Posterior vena cava (tissue), 2 donors: ENCODE data around the gene PRR20B. TPM values are rescaled to one million over a fixed set of nuclear protein-coding genes. Genes with fewer than 3 reads are reported as not detected.
"Not testable (repeated sequence)": the region's sequence is repeated elsewhere in the genome, so short reads cannot be mapped to it uniquely, and the experiment has no call there.

Experiments
- DNase-seq: peaks from one replicate; pipeline ENCODE4 v3.0.0-alpha.2; 2020; ENCODE audit warnings: low spot score
- intact Hi-C, 2 donors: fragments of 100-400 bp; cut with DNase I; formaldehyde crosslinking; loops; one replicate each; pipeline versions ENCODE4 v1.14.1 to v1.14.2; 2022 to 2023
- long read RNA-seq, 2 donors: library from polyadenylated mRNA; unstranded; transcript quantifications; one replicate each; pipeline ENCODE4 v2.0.0, GENCODE V29; 2020 to 2021
- total RNA-seq, 2 donors: library from RNA; stranded (reverse); fragmentation: NEBNext Ultra II Directional; extraction: Animal tissue kit (Norgen Biotek cat#: 25700); gene quantifications; one replicate each; pipeline ENCODE4 v1.2.1, GENCODE V29; 2021
- donor health status: DM: yes; HTN: yes; CAD: no.
- donor health status: DM: yes; HTN: yes; CAD: no.

Gene PRR20B
- not detected for total RNA-seq
- long read RNA-seq, donor 1 = 0 reads
- long read RNA-seq, donor 2 = 0 reads

GRCh38 chr13:57147188-57147587 is at the start of gene PRR20B:
Gene PRR20B (plus strand): TSS chr13:57147488. CDS start chr13:57147875, 387 bp downstream.
- intact Hi-C loops, DNase-seq: not testable (repeated sequence)

DNA sequence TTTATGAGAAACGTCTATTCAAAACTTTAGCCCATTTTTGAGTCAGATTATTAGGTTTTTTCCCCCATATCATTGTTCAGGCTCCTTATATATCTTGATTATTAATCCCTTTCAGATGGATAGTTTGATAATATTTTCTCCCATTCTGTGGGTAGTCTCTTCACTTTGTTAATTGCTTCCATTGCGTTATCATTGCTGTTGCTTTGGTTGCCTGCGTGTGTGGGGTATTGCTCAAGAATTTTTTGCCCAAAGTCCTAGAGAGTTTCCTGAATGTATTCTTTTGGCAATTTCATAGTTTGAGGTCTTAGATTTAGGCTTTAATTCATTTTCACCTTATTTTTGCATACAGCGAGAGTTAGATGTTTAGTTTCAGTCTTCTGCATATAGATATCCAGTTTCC is 32.3 kb upstream of the PRR20B start:
- intact Hi-C loops = no loop called here
- DNase-seq = no peak

- intact Hi-C loops = no loop called here
- peak; percentile 85 for DNase-seq
These were observed 23.6 kb upstream of the PRR20B start for GRCh38 chr13:57123681-57124080.

DNA sequence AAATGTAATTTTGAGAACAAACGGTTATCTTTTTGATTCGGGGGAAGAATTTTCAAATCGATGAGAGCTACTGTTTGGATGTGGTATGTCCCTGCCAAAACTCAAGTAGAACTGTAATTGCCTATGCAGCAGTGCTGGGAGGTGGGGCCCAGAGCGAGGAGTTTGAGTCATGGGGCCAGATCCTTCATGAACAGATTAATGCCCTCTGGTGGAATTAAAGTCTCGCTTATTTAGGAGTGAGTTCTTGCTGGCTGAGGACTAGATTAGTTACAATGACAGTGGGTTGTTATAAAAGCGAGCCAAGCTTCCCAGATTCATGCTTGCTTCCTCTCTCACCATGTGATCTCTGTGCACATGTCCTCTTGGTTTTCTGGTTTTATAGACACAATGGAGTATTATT is 18.4 kb upstream of the PRR20B start:
- intact Hi-C loops = no loop called here

GRCh38 chr13:57136093-57136492 is 11.2 kb upstream of the PRR20B start:
- DNase-seq = no peak
- intact Hi-C loops = no loop called here

More for the DNA sequence above, 18.4 kb upstream of the PRR20B start:
- no peak for DNase-seq

DNA sequence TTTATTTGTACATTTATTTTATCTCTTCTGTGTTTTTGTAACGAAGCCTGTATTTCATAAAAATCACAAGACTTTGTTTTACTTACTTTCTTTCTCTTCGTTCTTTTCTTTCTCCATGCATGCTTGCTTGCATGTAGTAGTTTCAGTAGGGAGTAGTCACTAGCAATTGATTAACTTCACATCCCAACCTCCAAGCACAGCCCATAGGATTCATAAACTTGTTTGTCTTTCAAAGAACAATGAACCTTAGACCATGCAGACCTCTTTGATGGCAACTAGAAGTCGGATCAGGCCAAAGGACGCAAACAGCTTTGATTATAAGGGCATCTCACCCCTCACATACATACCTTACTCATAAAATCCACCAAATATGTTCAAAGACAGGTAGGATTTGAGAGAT is 9.7 kb upstream of the PRR20B start:
- no peak for DNase-seq

DNA sequence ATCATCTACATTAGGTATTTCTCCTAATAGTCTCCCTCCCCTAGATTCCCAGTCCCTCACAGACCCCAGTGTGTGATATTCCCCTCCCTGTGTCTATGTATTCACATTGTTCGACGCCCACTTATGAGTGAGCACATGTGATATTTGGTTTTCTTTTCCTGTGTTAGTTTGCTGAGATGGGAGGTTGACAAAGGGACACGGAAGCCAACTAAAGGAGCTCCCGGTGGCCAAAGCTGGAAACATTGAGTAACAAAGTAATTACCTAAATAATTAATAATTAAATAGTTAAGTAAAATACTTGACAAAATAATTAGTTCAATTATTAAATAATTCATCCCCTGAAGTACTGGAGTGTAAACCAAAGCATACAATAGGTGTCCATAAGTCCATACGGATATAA is 8.3 kb upstream of the PRR20B start:
- intact Hi-C loops = no loop called here
- no peak for DNase-seq

More for the DNA sequence above, 9.7 kb upstream of the PRR20B start:
- intact Hi-C loops = no loop called here

GRCh38 chr13:57139781-57140180 is 7.5 kb upstream of the PRR20B start:
- intact Hi-C loops, DNase-seq: not testable (repeated sequence)

DNA sequence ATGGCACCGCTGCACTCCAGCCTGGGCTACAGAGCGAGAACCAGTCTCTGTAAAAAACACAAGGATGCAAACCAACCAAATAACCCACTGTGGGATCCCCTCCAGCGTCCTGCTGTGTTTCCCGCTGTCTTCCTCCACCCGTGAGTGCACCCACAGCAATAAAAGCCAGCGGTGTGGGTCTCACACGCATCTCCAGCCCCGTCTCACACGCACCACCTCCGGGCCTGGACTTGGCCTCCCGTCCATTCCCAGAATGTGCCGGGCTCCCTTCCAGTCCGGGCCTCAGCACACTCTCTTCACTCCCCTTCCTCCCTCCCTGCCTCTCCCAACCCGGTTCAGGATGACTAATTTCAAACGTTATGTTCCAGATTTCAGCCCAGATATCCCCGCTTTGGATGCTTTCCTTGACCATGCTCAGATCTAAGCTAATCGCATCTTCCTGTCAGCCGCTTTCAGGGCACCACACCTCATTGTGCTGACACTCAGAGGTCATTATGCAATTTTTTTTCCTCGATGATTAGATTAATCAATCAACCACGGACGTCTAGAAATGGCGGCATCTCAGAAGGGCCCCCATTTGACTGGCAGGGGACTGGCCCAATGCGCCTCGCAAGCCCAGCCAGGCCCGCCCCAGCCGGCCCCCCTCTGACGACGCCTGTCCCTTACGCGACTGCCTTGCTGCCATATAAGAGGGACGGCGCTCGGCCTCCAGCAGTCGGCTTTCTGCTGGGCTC is 6.9 kb upstream of the PRR20B start, which contains the start of gene PRR20A:
PRR20A (plus strand) TSS at position 684 of the 734 bp plus-strand sequence. CDS start 387 bp downstream, outside the sequence.
- intact Hi-C loops, DNase-seq: not testable (repeated sequence)

GRCh38 chr13:57148106-57148505 is 818 bp downstream of the PRR20B start:
- intact Hi-C loops, DNase-seq: not testable (repeated sequence)

GRCh38 chr13:57153761-57154160 is 6.5 kb downstream of the PRR20B start, which contains the start of gene PRR20C:
Gene PRR20C (plus strand): TSS chr13:57154061. CDS start chr13:57154448, 387 bp downstream.
- intact Hi-C loops = not testable (repeated sequence)

GRCh38 chr13:57160332-57160731 is 13.0 kb downstream of the PRR20B start, which contains the start of gene PRR20D:
Gene PRR20D (plus strand): TSS chr13:57160632. CDS start chr13:57161019, 387 bp downstream.
- not testable (repeated sequence) for DNase-seq

More at GRCh38 chr13:57153761-57154160, 6.5 kb downstream of the PRR20B start, which contains the start of gene PRR20C:
- DNase-seq = not testable (repeated sequence)

DNA sequence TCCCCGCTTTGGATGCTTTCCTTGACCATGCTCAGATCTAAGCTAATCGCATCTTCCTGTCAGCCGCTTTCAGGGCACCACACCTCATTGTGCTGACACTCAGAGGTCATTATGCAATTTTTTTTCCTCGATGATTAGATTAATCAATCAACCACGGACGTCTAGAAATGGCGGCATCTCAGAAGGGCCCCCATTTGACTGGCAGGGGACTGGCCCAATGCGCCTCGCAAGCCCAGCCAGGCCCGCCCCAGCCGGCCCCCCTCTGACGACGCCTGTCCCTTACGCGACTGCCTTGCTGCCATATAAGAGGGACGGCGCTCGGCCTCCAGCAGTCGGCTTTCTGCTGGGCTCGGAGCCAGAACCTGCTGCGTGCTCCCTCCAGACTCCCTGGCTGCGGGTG is 19.6 kb downstream of the PRR20B start, which contains the start of gene PRR20E:
PRR20E (plus strand) TSS at position 301 of the 400 bp plus-strand sequence. CDS start 387 bp downstream, outside the sequence.
- intact Hi-C loops, DNase-seq: not testable (repeated sequence)

More at GRCh38 chr13:57160332-57160731, 13.0 kb downstream of the PRR20B start, which contains the start of gene PRR20D:
- intact Hi-C loops = not testable (repeated sequence)

GRCh38 chr13:57191667-57192066 is 44.4 kb downstream of the PRR20B start:
- intact Hi-C loops = no loop called here
- DNase-seq = no peak

Other genes starting within 250 kb of the PRR20B start
- not detected for gene PRR20A, start 6.6 kb upstream of the PRR20B start, total RNA-seq
- not detected for gene PRR20C, start 6.6 kb downstream of the PRR20B start, total RNA-seq
- gene PRR20D, start 13.1 kb downstream of the PRR20B start, total RNA-seq = not detected
- not detected for gene PRR20E, start 19.7 kb downstream of the PRR20B start, total RNA-seq